B cell (primary cell): ENCODE results near the gene VWA1. TPM values are rescaled to one million over a fixed set of nuclear protein-coding genes. Genes with fewer than 3 reads are reported as not detected.

Source experiments
- ATAC-seq: fragments of 200-7000 bp; cut with Tn5 transposase; one replicate; pipeline ENCODE4 v1.10.0; 2021; ENCODE audit warnings: low read depth, mild to moderate bottlenecking, moderate number of reproducible peaks, moderate library complexity
- CTCF ChIA-PET: fragments of 350-600 bp; sonication (Branson Sonifier 250); formaldehyde crosslinking; loops from one replicate; lab custom pipeline; 2021; ENCODE audit warnings: antibody characterized with exemption, inconsistent platforms; lab: Charles Lee
- POLR2A ChIA-PET: fragments of 350-600 bp; sonication (Branson Sonifier 250); formaldehyde crosslinking; loops from one replicate; lab custom pipeline; 2021; ENCODE audit warnings: antibody characterized with exemption; lab: Charles Lee
- DNase-seq: peaks from one replicate; pipeline ENCODE4 v3.0.0; 2013
- H2AFZ ChIP-seq: 2 replicates; pipeline ENCODE4 v1.6.1; 2012; ENCODE audit warnings: mild to moderate bottlenecking, low read depth, low read length; ENCODE audit not compliant: insufficient read depth, poor library complexity, severe bottlenecking
- H3K27ac ChIP-seq, 2 donors: 1 replicate in 1 of 2; 2 replicates in 1 of 2; pipeline ENCODE4 v1.5.1; 2012 to 2013; ENCODE audit warnings: low read length in 2 of 2, mild to moderate bottlenecking in 2 of 2, moderate library complexity in 1 of 2
- H3K27me3 ChIP-seq, 4 experiments: fragments of 200-600 bp in 1 of 4; sonication (generic) in 1 of 4; replicated peaks in 1 of 4; 1 replicate in 2 of 4; 2 replicates in 2 of 4; pipeline versions ENCODE4 v1.6.1 to v1.7.0; 2013 to 2016; ENCODE audit warnings: low read length in 3 of 4, mild to moderate bottlenecking in 2 of 4, mixed read lengths in 1 of 4, moderate library complexity in 1 of 4; ENCODE audit not compliant: insufficient read depth in 4 of 4, control insufficient read depth in 3 of 4; ENCODE audit errors: control extremely low read depth in 1 of 4
- H3K36me3 ChIP-seq, 2 experiments: replicated peaks in 1 of 2; 1 replicate in 1 of 2; 2 replicates in 1 of 2; pipeline versions ENCODE4 v1.6.1 to v1.7.1; 2013; ENCODE audit warnings: low read length in 1 of 2; ENCODE audit not compliant: insufficient read depth in 2 of 2, control insufficient read depth in 1 of 2; ENCODE audit errors: control extremely low read depth in 1 of 2, extremely low read depth in 1 of 2
- H3K4me1 ChIP-seq, 2 donors: fragments of 200-600 bp in 1 of 2; sonication (generic) in 1 of 2; 1 replicate in 1 of 2; 2 replicates in 1 of 2; pipeline versions ENCODE4 v1.5.1 to v1.6.1; 2013 to 2017; ENCODE audit warnings: low read length in 2 of 2; ENCODE audit not compliant: control insufficient read depth in 2 of 2, insufficient read depth in 2 of 2
- H3K4me2 ChIP-seq: replicated peaks from 2 replicates; pipeline ENCODE3; 2012; ENCODE audit warnings: mild to moderate bottlenecking, low read depth, low read length; ENCODE audit not compliant: poor library complexity, severe bottlenecking
- H3K4me3 ChIP-seq, 5 experiments: fragments of 200-600 bp in 1 of 5; sonication (generic) in 1 of 5; 1 replicate in 3 of 5; 2 replicates in 2 of 5; pipeline versions ENCODE4 v1.5.1 to v1.7.0; 2011 to 2016; ENCODE audit warnings: low read length in 4 of 5, mild to moderate bottlenecking in 4 of 5, low read depth in 2 of 5, control low read depth in 1 of 5, moderate library complexity in 1 of 5; ENCODE audit not compliant: insufficient read depth in 1 of 5; ENCODE audit errors: control extremely low read depth in 1 of 5, extremely low read depth in 1 of 5
- H3K79me2 ChIP-seq: fragments of 200-600 bp; sonication (generic); one replicate; pipeline ENCODE4 v1.6.0; 2016; ENCODE audit warnings: low read length; ENCODE audit not compliant: control insufficient read depth, insufficient read depth
- H3K9ac ChIP-seq: fragments of 200-600 bp; sonication (generic); 2 replicates; pipeline ENCODE4 v1.6.1; 2017; ENCODE audit warnings: mild to moderate bottlenecking, low read length, moderate library complexity
- H3K9me3 ChIP-seq, 3 donors: one replicate each; pipeline versions ENCODE4 v1.6.1 to v1.7.1; 2013; ENCODE audit warnings: low read length in 2 of 3; ENCODE audit not compliant: control insufficient read depth in 2 of 3, insufficient read depth in 1 of 3; ENCODE audit errors: control extremely low read depth in 1 of 3
- H4K20me1 ChIP-seq: 2 replicates; pipeline ENCODE4 v1.6.0; 2012; ENCODE audit warnings: mild to moderate bottlenecking, low read length; ENCODE audit not compliant: insufficient read depth, control insufficient read depth, poor library complexity, severe bottlenecking
- H3K27ac Mint-ChIP-seq: one replicate; pipeline ENCODE4 v1.8.0; 2021; ENCODE audit warnings: mixed read lengths
- H3K27me3 Mint-ChIP-seq: one replicate; pipeline ENCODE4 v1.8.0; 2021; ENCODE audit warnings: mixed read lengths
- H3K4me1 Mint-ChIP-seq: one replicate; pipeline ENCODE4 v1.8.0; 2021; ENCODE audit warnings: mixed read lengths
- H3K4me3 Mint-ChIP-seq: one replicate; pipeline ENCODE4 v1.8.0; 2021; ENCODE audit warnings: mixed read lengths
- H3K9me3 Mint-ChIP-seq: one replicate; pipeline ENCODE4 v1.8.0; 2022; ENCODE audit warnings: mixed read lengths; ENCODE audit not compliant: insufficient read depth
- EZH2 ChIP-seq: IDR thresholded peaks from 2 replicates; pipeline ENCODE4 v1.6.1; 2012; ENCODE audit warnings: borderline replicate concordance, low read depth, mild to moderate bottlenecking, moderate library complexity, low read length; ENCODE audit not compliant: insufficient read depth, poor library complexity, severe bottlenecking
- WGBS: methylation state at CpG from one replicate; pipeline ENCODE4 v1.1.5; 2013; ENCODE audit warnings: missing lambda C conversion rate; ENCODE audit not compliant: insufficient coverage; 5-methylcytosine and 5-hydroxymethylcytosine counted together
- intact Hi-C: fragments of 100-400 bp; cut with micrococcal nuclease; formaldehyde crosslinking; loops from one replicate; pipeline ENCODE4 v1.10.0; 2022
- polyA minus RNA-seq: library from RNA; depleted of rRNA, polyadenylated mRNA; stranded (reverse); fragments of >200 nt; gene quantifications from 2 replicates; pipeline ENCODE4 v1.2.3, GENCODE V29; 2012
- polyA plus RNA-seq: library from polyadenylated mRNA; depleted of rRNA; stranded (reverse); fragments of >200 nt; gene quantifications from 2 replicates; pipeline ENCODE4 v1.2.3, GENCODE V29; 2012
- total RNA-seq, 2 donors: library from RNA; stranded (reverse); fragments of 120-200 nt in 1 of 2; gene quantifications; 1 replicate in 1 of 2; 2 replicates in 1 of 2; pipeline versions ENCODE4 v1.2.3 to v1.2.4, GENCODE V29; 2013 to 2022
- TF ChIP-seq, protein P1 (sequence below): fragments of 200-600 bp; IDR thresholded peaks from one replicate; pipeline ENCODE4 v1.8.0; 2022; ENCODE audit warnings: antibody characterized with exemption, mild to moderate bottlenecking

The VWA1 gene, protein sequence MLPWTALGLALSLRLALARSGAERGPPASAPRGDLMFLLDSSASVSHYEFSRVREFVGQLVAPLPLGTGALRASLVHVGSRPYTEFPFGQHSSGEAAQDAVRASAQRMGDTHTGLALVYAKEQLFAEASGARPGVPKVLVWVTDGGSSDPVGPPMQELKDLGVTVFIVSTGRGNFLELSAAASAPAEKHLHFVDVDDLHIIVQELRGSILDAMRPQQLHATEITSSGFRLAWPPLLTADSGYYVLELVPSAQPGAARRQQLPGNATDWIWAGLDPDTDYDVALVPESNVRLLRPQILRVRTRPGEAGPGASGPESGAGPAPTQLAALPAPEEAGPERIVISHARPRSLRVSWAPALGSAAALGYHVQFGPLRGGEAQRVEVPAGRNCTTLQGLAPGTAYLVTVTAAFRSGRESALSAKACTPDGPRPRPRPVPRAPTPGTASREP
- total RNA-seq (not detected in 2 replicates), polyA plus RNA-seq (0.09 TPM in 1 of 2 replicates, not detected in the other), polyA minus RNA-seq (0.07 TPM in 1 of 2 replicates, not detected in the other)
- total RNA-seq (2013) = 0.72 TPM

GRCh38 chr1:1435106-1435903, at the start of gene VWA1:
Gene VWA1 (plus strand): TSS chr1:1435690. CDS start chr1:1435749, 59 bp downstream.
- Histone ChIP-seq H3K27me3 (peaks cover 0 to 70% (median 33%) of the 10 kb centered on the region in 4 experiments), H3K4me1 (peaks cover 35% of the 10 kb centered on the region in 2 donors), H2AFZ (peak within 1 kb of the TSS; percentile 33), H4K20me1 (no peaks in the 10 kb centered on the region), H3K9me3 (peaks cover 0 to 31% (median 0%) of the 10 kb centered on the region in 3 donors), H3K79me2 (no peaks in the 10 kb centered on the region), H3K4me2 (peak within 1 kb of the TSS; percentile 86), H3K4me3 (peak within 1 kb of the TSS in 3 of 5 experiments; percentile 21 to 41 (median 40)), H3K27ac (no peak within 1 kb of the TSS), H3K36me3 (no peaks in the 10 kb centered on the region), H3K9ac (peak within 1 kb of the TSS; percentile 31)
- WGBS = 7% methylated on average over 89 of the region's 89 CpGs
- H3K27me3 Mint-ChIP-seq = peaks cover 20% of the 10 kb centered on the region
- no peak for TF ChIP-seq EZH2
- TF ChIP-seq, protein P1, sequence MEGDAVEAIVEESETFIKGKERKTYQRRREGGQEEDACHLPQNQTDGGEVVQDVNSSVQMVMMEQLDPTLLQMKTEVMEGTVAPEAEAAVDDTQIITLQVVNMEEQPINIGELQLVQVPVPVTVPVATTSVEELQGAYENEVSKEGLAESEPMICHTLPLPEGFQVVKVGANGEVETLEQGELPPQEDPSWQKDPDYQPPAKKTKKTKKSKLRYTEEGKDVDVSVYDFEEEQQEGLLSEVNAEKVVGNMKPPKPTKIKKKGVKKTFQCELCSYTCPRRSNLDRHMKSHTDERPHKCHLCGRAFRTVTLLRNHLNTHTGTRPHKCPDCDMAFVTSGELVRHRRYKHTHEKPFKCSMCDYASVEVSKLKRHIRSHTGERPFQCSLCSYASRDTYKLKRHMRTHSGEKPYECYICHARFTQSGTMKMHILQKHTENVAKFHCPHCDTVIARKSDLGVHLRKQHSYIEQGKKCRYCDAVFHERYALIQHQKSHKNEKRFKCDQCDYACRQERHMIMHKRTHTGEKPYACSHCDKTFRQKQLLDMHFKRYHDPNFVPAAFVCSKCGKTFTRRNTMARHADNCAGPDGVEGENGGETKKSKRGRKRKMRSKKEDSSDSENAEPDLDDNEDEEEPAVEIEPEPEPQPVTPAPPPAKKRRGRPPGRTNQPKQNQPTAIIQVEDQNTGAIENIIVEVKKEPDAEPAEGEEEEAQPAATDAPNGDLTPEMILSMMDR = no peak
- peak within 1 kb of the TSS; percentile 50 for H3K27ac Mint-ChIP-seq
- peak; percentile 79 for DNase-seq
- ATAC-seq = peak; percentile 92
- peaks cover 12% of the 10 kb centered on the region for H3K4me1 Mint-ChIP-seq
- peak within 1 kb of the TSS; percentile 64 for H3K4me3 Mint-ChIP-seq
- ChIA-PET CTCF (no interaction called here), POLR2A (no interaction called here)
- intact Hi-C loops = no loop called here
- H3K9me3 Mint-ChIP-seq = no peaks in the 10 kb centered on the region
